OCI-M2 (cell line): ENCODE results near the gene ACER3.

Source experiments
- DNase-seq: peaks from one replicate; lab custom pipeline; 2025; ENCODE audit not compliant: unreplicated experiment; lab: John Stamatoyannopoulos, UW

The ACER3 gene

GRCh38 chr11:77072851-77073327 is 212.2 kb downstream of the ACER3 start:
- DNase-seq: no peak

GRCh38 chr11:77073328-77074001 is 212.7 kb downstream of the ACER3 start:
- DNase-seq: no peak

GRCh38 chr11:77074205-77074604 is 213.5 kb downstream of the ACER3 start:
- DNase-seq: no peak

- DNase-seq: no peak
Measured at GRCh38 chr11:77074626-77075221, 214.0 kb downstream of the ACER3 start.

- no peak for DNase-seq
Measured at GRCh38 chr11:77075425-77075905, 214.7 kb downstream of the ACER3 start.
